Activated CD8-positive, alpha-beta T cell treated with anti-CD3 and anti-CD28 coated beads for 36 hours (primary cell): Measurements from ENCODE around the gene RPS19. TPM values are rescaled to one million over a fixed set of nuclear protein-coding genes. Genes with fewer than 3 reads are reported as not detected.

ENCODE experiments used
- ATAC-seq: fragments of 200-7000 bp; cut with Tn5 transposase; one replicate; pipeline ENCODE4 v1.10.0; 2021; ENCODE audit warnings: mild to moderate bottlenecking, moderate library complexity
- CTCF ChIA-PET: fragments of 350-600 bp; sonication (Branson Sonifier 250); formaldehyde crosslinking; loops from one replicate; lab custom pipeline; 2021; ENCODE audit warnings: antibody characterized with exemption; lab: Charles Lee
- POLR2A ChIA-PET: fragments of 350-600 bp; sonication (Branson Sonifier 250); formaldehyde crosslinking; loops from one replicate; lab custom pipeline; 2021; ENCODE audit warnings: antibody characterized with exemption; lab: Charles Lee
- DNase-seq: peaks from one replicate; pipeline ENCODE4 v3.0.0-alpha.2; 2020
- H3K27ac Mint-ChIP-seq: one replicate; pipeline ENCODE4 v1.8.0; 2021; ENCODE audit warnings: mild to moderate bottlenecking, mixed read lengths
- H3K27me3 Mint-ChIP-seq: one replicate; pipeline ENCODE4 v1.8.0; 2021; ENCODE audit warnings: mixed read lengths
- H3K36me3 Mint-ChIP-seq: one replicate; pipeline ENCODE4 v1.8.0; 2021; ENCODE audit warnings: low read depth, mixed read lengths
- H3K4me1 Mint-ChIP-seq: one replicate; pipeline ENCODE4 v1.8.0; 2021; ENCODE audit warnings: low read depth, mixed read lengths
- H3K4me3 Mint-ChIP-seq: one replicate; pipeline ENCODE4 v1.8.0; 2021; ENCODE audit warnings: mild to moderate bottlenecking, moderate library complexity, mixed read lengths
- H3K9me3 Mint-ChIP-seq: one replicate; pipeline ENCODE4 v1.8.0; 2021; ENCODE audit warnings: mixed read lengths
- CTCF ChIP-seq: fragments of 200-600 bp; IDR thresholded peaks from one replicate; pipeline ENCODE4 v1.8.0; 2022; ENCODE audit warnings: antibody characterized with exemption, mild to moderate bottlenecking
- intact Hi-C: fragments of 100-400 bp; cut with micrococcal nuclease; formaldehyde crosslinking; loops from one replicate; pipeline ENCODE4 v1.10.0; 2022
- total RNA-seq, 2 experiments: library from RNA; stranded (reverse); gene quantifications; one replicate each; pipeline ENCODE4 v1.2.3, GENCODE V29; 2021

RPS19 gene
- total RNA-seq: 1,000 to 10,000 TPM; 3,454 to 3,479 TPM

GRCh38 chr19:41859618-41860418 is at the start of gene RPS19:
TSS of gene RPS19 (plus strand) at chr19:41860255. CDS start at chr19:41860775, 520 bp downstream.
- peaks cover 42% of the 10 kb centered on the region for H3K36me3 Mint-ChIP-seq
- peaks cover 39% of the 10 kb centered on the region for H3K4me1 Mint-ChIP-seq
- ChIA-PET POLR2A (interaction anchor here (0.6 to 7.5 kb wide), 32 partner anchors 9 to 597 kb away, joined by 3 to 169 read pairs (median 4); partner anchors contain the start of genes ARHGEF1, CD79A, DMAC2 and ERFL), CTCF (interaction anchor here (0.9 to 4.2 kb wide), 15 partner anchors 9 to 263 kb away, joined by 3 to 48 read pairs (median 4); partner anchors contain the start of gene RABAC1)
- H3K9me3 Mint-ChIP-seq: no peaks in the 10 kb centered on the region
- peak; percentile 90 for ATAC-seq
- TF ChIP-seq CTCF: peak; percentile 65
- H3K4me3 Mint-ChIP-seq: peak within 1 kb of the TSS; percentile 83
- H3K27ac Mint-ChIP-seq: peak within 1 kb of the TSS; percentile 96
- intact Hi-C loops: no loop called here
- no peaks in the 10 kb centered on the region for H3K27me3 Mint-ChIP-seq
- DNase-seq: peak; percentile 98

- ATAC-seq (no peak), DNase-seq (no peak)
- Mint-ChIP-seq H3K4me3 (no peak overlapping the region), H3K36me3 (no peaks in the 10 kb centered on the region), H3K9me3 (no peaks in the 10 kb centered on the region), H3K27ac (no peak overlapping the region), H3K4me1 (peaks cover 9% of the 10 kb centered on the region), H3K27me3 (peaks cover 10% of the 10 kb centered on the region)
- ChIA-PET CTCF (interaction anchor here (1.4 to 17.7 kb wide), 3 partner anchors 17 to 58 kb away, joined by 4 to 262 read pairs (median 5); partner anchors contain the start of gene CEACAM3), POLR2A (interaction anchor here (0.6 kb wide), 1 partner anchor 62 kb away, joined by 3 read pairs; no protein-coding TSS in a partner anchor)
- no peak for TF ChIP-seq CTCF
- intact Hi-C loops: no loop called here
These were observed 49.8 kb upstream of the RPS19 start for GRCh38 chr19:41810301-41810700.

GRCh38 chr19:41811036-41811435 is 49.0 kb upstream of the RPS19 start:
- peaks cover 6% of the 10 kb centered on the region for H3K4me1 Mint-ChIP-seq
- intact Hi-C loops: no loop called here
- CTCF ChIA-PET: interaction anchor here (0.6 to 17.7 kb wide), 4 partner anchors 18 to 59 kb away, joined by 3 to 262 read pairs (median 4); partner anchors contain the start of gene CEACAM3

GRCh38 chr19:41811981-41812380 is 48.1 kb upstream of the RPS19 start:
- ChIA-PET POLR2A (no interaction called here), CTCF (interaction anchor here (0.8 to 17.7 kb wide), 3 partner anchors 19 to 140 kb away, joined by 3 to 262 read pairs (median 7); partner anchors contain the start of gene CEACAM3)
- ATAC-seq: no peak

More at GRCh38 chr19:41811036-41811435, 49.0 kb upstream of the RPS19 start:
- Mint-ChIP-seq H3K4me3 (no peak overlapping the region), H3K36me3 (no peaks in the 10 kb centered on the region), H3K27me3 (peaks cover 9% of the 10 kb centered on the region), H3K27ac (no peak overlapping the region), H3K9me3 (no peaks in the 10 kb centered on the region)
- ATAC-seq (no peak), DNase-seq (no peak)
- TF ChIP-seq CTCF: no peak
- POLR2A ChIA-PET: interaction anchor here (0.9 kb wide), 1 partner anchor 18 kb away, joined by 3 read pairs; no protein-coding TSS in a partner anchor

More at GRCh38 chr19:41811981-41812380, 48.1 kb upstream of the RPS19 start:
- no peaks in the 10 kb centered on the region for H3K36me3 Mint-ChIP-seq
- peaks cover 9% of the 10 kb centered on the region for H3K27me3 Mint-ChIP-seq
- H3K9me3 Mint-ChIP-seq: no peaks in the 10 kb centered on the region
- DNase-seq: no peak
- intact Hi-C loops: no loop called here
- no peak overlapping the region for H3K27ac Mint-ChIP-seq
- TF ChIP-seq CTCF: no peak
- H3K4me3 Mint-ChIP-seq: no peak overlapping the region
- peaks cover 6% of the 10 kb centered on the region for H3K4me1 Mint-ChIP-seq
